ENCODE measurements around the gene CSF3. TPM values are rescaled to one million over a fixed set of nuclear protein-coding genes. Genes with fewer than 3 reads are reported as not detected.
A peak's percentile ranks its signal among the peaks of the same experiment; 100 is the strongest.

Gene CSF3
- total RNA-seq, 1 donor from 2014 or later = 1.9 TPM

DNA sequence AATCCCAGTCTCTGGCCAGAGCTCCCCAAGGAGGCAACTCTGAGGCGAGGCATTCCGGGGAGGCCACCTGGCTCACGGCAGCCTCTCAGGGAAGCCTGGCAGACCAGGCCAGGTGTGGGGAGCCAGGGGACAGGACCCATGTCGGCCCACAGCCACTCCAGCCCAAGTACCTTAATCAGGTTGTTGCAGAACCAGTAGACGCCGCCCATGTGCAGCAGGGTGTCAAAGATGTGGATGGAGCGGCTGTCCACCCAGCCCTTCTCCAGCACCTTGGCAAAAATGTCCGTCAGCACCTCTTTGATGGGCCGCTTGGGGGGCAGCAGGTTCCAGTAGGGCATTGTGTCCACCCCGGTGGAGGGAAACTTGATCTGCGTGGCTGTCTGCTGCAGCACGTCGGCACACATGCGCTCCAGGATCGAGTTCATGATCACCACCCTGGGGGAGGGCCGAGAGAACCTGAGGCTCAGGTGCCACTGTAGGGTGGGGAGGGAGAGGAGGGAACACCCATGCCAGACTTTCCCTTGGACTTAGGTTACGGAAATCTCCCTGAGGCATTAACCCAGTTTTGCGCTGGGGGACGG lies 7.8 kb downstream of the CSF3 start:
- Histone ChIP-seq H3K36me3 (peaks cover 83% of the 10 kb centered on the region), H3K4me1 (peaks cover 79% of the 10 kb centered on the region), H3K4me3 (no peak overlapping the region), H3K9me3 (no peaks in the 10 kb centered on the region), H3K27ac (peak overlapping the region; percentile 58), H3K27me3 (ENCODE audit: low read depth) (no peaks in the 10 kb centered on the region)
- DNase-seq (peak; percentile 78), ATAC-seq (peak; percentile 39 to 58)
- intact Hi-C loops (cut with DNase I) = no loop called here
- TF ChIP-seq, protein P1, sequence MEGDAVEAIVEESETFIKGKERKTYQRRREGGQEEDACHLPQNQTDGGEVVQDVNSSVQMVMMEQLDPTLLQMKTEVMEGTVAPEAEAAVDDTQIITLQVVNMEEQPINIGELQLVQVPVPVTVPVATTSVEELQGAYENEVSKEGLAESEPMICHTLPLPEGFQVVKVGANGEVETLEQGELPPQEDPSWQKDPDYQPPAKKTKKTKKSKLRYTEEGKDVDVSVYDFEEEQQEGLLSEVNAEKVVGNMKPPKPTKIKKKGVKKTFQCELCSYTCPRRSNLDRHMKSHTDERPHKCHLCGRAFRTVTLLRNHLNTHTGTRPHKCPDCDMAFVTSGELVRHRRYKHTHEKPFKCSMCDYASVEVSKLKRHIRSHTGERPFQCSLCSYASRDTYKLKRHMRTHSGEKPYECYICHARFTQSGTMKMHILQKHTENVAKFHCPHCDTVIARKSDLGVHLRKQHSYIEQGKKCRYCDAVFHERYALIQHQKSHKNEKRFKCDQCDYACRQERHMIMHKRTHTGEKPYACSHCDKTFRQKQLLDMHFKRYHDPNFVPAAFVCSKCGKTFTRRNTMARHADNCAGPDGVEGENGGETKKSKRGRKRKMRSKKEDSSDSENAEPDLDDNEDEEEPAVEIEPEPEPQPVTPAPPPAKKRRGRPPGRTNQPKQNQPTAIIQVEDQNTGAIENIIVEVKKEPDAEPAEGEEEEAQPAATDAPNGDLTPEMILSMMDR (IDR thresholded peaks at IDR 0.05) = no peak

DNA sequence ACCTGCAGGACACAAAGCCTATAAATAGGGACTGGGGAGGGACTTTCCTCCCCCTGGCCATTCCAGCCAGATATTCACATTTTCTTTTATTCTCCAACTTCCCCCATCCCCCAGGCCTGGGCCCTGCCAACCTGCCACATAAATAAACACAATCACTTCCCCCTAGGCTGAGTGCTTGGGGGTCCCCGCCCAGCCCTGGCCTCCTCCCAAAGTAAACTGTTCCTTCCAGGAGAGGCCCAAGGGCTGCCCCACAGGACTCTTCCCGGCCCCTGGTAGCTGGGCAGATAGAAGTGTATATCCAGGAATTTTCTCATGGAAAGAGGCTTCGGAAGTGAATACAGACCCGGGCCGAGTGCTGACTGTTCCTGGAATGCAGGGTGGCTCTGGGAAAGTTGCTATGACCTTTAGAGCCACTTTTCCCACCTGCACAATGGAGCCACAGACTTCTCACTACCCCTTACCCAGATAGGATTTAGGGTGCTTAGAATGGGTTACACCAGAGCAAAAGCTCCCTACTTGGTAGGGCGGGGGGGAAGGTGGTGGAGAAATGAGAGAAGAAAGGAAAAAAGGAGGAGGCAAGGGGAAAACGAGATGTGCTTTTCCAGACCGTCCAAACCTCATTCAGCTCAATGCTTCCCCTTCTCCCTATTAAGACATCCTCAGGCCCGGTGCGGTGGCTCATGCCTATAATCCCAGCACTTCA lies 8.5 kb downstream of the CSF3 start:
- peak overlapping the region; percentile 58 for H3K27ac ChIP-seq
- H3K36me3 ChIP-seq = peaks cover 89% of the 10 kb centered on the region
- intact Hi-C loops (cut with DNase I) = no loop called here
- no peaks in the 10 kb centered on the region for H3K27me3 ChIP-seq (ENCODE audit: low read depth)
- TF ChIP-seq, protein P1 (IDR thresholded peaks at IDR 0.05) = no peak
- DNase-seq = peak; percentile 86
- peak; percentile 66 to 75 for ATAC-seq
- no peak overlapping the region for H3K4me3 ChIP-seq
- H3K4me1 ChIP-seq = peaks cover 73% of the 10 kb centered on the region
- no peaks in the 10 kb centered on the region for H3K9me3 ChIP-seq

DNA sequence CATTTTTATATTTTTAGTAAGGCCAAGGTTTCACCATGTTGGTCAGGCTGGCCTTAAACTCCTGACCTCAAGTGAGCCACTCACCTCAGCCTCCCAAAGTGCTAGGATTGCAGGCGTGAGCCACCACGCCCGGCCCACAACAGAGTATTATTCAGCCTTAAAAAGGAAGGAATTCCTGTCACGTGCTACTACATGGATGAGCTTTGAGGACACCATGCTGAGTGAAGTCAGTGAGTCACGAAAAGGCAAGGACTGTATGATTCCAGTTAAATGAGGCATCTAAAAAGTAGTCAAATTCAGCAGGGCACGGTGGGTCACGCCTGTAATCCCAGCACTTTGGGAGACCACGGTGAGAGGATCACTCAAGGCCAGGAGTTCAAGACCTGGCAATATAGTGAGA lies 9.7 kb downstream of the CSF3 start:
- H3K4me1 ChIP-seq = peaks cover 71% of the 10 kb centered on the region

DNA sequence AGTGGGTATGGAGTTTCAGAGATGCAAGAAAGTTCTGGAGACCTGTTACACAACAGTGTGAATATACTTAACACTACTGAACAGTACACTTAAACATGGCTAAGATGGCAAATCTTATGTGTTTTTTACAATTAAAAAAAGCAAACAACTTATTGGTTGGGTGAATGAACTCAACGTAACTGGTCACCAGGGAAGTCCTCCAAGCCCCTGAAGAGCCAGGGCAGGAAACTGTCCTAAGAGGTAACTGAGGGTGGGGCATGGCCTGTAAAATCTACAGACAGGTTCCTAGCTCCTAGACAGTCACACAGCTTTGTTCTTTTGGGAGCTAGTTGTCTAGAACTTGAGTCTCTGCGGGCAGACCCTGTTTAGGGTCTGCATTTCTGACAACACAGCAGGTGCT lies 10.3 kb downstream of the CSF3 start:
- intact Hi-C loops (cut with DNase I) = no loop called here
- H3K4me1 ChIP-seq = peaks cover 67% of the 10 kb centered on the region
- H3K4me3 ChIP-seq = no peak overlapping the region
- TF ChIP-seq, protein P1 (IDR thresholded peaks at IDR 0.05) = no peak
- H3K27me3 ChIP-seq (ENCODE audit: low read depth) = no peaks in the 10 kb centered on the region
- DNase-seq (no peak), ATAC-seq (peak; percentile 38 to 55)
- no peaks in the 10 kb centered on the region for H3K9me3 ChIP-seq
- peak overlapping the region; percentile 37 for H3K27ac ChIP-seq
- peaks cover 93% of the 10 kb centered on the region for H3K36me3 ChIP-seq

More for the DNA sequence above, 9.7 kb downstream of the CSF3 start:
- peak overlapping the region; percentile 37 for H3K27ac ChIP-seq
- intact Hi-C loops (cut with DNase I) = no loop called here
- no peaks in the 10 kb centered on the region for H3K27me3 ChIP-seq (ENCODE audit: low read depth)
- no peaks in the 10 kb centered on the region for H3K9me3 ChIP-seq
- no peak for DNase-seq
- peaks cover 93% of the 10 kb centered on the region for H3K36me3 ChIP-seq
- no peak for ATAC-seq
- H3K4me3 ChIP-seq = no peak overlapping the region
- TF ChIP-seq, protein P1 (IDR thresholded peaks at IDR 0.05) = no peak

DNA sequence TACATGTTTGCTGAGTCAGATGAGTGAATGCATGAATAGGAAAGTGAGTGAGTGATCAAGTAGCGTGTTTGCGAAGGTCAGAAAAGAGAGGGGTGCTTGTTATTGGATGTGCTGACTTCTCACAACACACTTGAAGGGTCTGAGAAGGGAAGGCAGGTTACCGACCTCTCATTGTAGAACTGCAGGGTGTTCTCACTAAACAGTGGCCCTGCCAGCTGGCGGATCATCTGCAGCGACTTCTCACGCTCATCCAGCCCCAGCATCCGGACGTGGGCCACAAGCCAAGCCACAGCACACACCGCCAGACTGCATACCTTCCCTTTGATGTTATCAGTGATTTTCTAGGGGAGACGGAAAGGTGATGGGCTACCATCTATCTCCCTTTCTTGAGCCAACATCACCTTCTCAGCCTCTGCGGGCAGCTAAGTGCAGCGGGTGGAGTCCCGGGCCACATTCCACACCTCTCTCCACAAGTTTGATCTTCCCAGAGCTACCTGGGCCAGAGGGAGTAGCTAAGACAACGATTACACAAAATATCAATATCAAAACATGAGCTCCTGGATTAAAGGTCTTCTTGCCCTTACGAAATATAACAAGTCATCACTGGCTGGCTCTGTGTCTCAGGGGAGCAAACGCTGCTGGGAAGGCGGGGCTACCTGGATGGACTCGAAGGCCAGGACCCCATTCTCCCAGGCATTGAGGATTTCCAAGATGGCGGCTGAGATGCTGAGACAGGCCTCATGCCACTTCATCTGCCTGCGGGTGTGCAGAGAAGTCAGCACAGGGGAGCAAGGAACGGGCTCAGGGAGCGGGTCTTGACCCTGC lies 11.0 kb downstream of the CSF3 start:
- peaks cover 93% of the 10 kb centered on the region for H3K36me3 ChIP-seq
- peak; percentile 18 to 20 for ATAC-seq
- intact Hi-C loops (cut with DNase I) = no loop called here
- no peak overlapping the region for H3K4me3 ChIP-seq
- TF ChIP-seq, protein P1 (IDR thresholded peaks at IDR 0.05) = no peak
- no peaks in the 10 kb centered on the region for H3K9me3 ChIP-seq
- no peak for DNase-seq
- H3K4me1 ChIP-seq = peaks cover 61% of the 10 kb centered on the region
- peak overlapping the region; percentile 37 for H3K27ac ChIP-seq
- H3K27me3 ChIP-seq (ENCODE audit: low read depth) = no peaks in the 10 kb centered on the region
